HCT116 (cell line): ENCODE data around the gene NCKAP5. TPM values are rescaled to one million over a fixed set of nuclear protein-coding genes. Genes with fewer than 3 reads are reported as not detected.

Experiments
- ATAC-seq: fragments of 200-7000 bp; cut with Tn5 transposase; 2 replicates; pipeline ENCODE4 v1.9.1; 2020; ENCODE audit warnings: mild to moderate bottlenecking, moderate library complexity
- BruUV-seq: library from RNA; stranded (reverse); fragments of 400-500 nt; replicated peaks from 2 replicates; lab custom pipeline; 2021; lab: Mats Ljungman, UMichigan
- CTCF ChIA-PET: fragments of 300-600 bp; sonication (Branson Sonifier 250); formaldehyde crosslinking; loops from one replicate; lab custom pipeline; 2021; ENCODE audit warnings: antibody characterized with exemption; lab: Charles Lee
- POLR2A ChIA-PET: fragments of 300-600, 350-600 bp; sonication (Branson Sonifier 250); formaldehyde crosslinking; loops from one replicate; lab custom pipeline; 2021; ENCODE audit warnings: antibody characterized with exemption; lab: Charles Lee
- RAD21 ChIA-PET, 2 experiments: fragments of 300-600 bp; sonication (Branson Sonifier 250); formaldehyde crosslinking; loops; one replicate each; lab custom pipeline; 2023; ENCODE audit warnings: low total read pairs in 2 of 2; ENCODE audit not compliant: uncharacterized antibody in 2 of 2, unreplicated experiment in 2 of 2, low non-redundant PET in 1 of 2; lab: Charles Lee
- DNase-seq: peaks from one replicate; pipeline ENCODE4 v3.0.0-alpha.2; 2010; ENCODE audit warnings: low read depth, low spot score
- H2AFZ ChIP-seq: fragments of 200-600 bp; shearing (Covaris generic), sonication (generic); 2 replicates; pipeline ENCODE4 v1.6.1; 2017; ENCODE audit warnings: low read depth, mixed run types, mixed read lengths, antibody characterized with exemption, low read length; ENCODE audit not compliant: poor library complexity, severe bottlenecking
- H3K27ac ChIP-seq: 2 replicates; pipeline ENCODE4 v1.5.1; 2012; ENCODE audit warnings: low read depth, low read length
- H3K27me3 ChIP-seq: fragments of 200-600 bp; sonication (generic); 2 replicates; pipeline ENCODE4 v1.6.1; 2016; ENCODE audit warnings: mixed run types, low read length, mixed read lengths; ENCODE audit not compliant: insufficient read depth
- H3K36me3 ChIP-seq, 2 experiments: fragments of 200-500 bp in 1 of 2; fragments of 200-600 bp in 1 of 2; sonication (Bioruptor generic) in 1 of 2; sonication (generic) in 1 of 2; 2 replicates each; pipeline versions ENCODE4 v1.5.1 to v1.6.1; 2014 to 2016; ENCODE audit warnings: low read length in 2 of 2, inconsistent platforms in 1 of 2, mixed read lengths in 1 of 2, mixed run types in 1 of 2; ENCODE audit not compliant: insufficient read depth in 2 of 2, control insufficient read depth in 1 of 2
- H3K4me1 ChIP-seq, 2 experiments: fragments of 200-600 bp in 1 of 2; sonication (generic) in 1 of 2; 2 replicates each; pipeline versions ENCODE4 v1.5.1 to v1.6.1; 2012 to 2017; ENCODE audit warnings: low read length in 2 of 2, inconsistent platforms in 1 of 2, mild to moderate bottlenecking in 1 of 2, mixed read lengths in 1 of 2, mixed run types in 1 of 2, moderate library complexity in 1 of 2; ENCODE audit not compliant: insufficient read depth in 2 of 2, control insufficient read depth in 1 of 2
- H3K4me2 ChIP-seq: fragments of 200-600 bp; sonication (generic); 2 replicates; pipeline ENCODE4 v1.6.1; 2017; ENCODE audit warnings: mixed run types, low read length, mixed read lengths
- H3K4me3 ChIP-seq, 2 experiments: fragments of 200-600 bp in 1 of 2; sonication (generic) in 1 of 2; replicated peaks in 1 of 2; 2 replicates each; pipeline ENCODE4 v1.5.1; 2011 to 2016; ENCODE audit warnings: low read length in 2 of 2, control low read depth in 1 of 2, low read depth in 1 of 2, mild to moderate bottlenecking in 1 of 2, mixed read lengths in 1 of 2, mixed run types in 1 of 2
- H3K79me2 ChIP-seq: fragments of 200-600 bp; sonication (generic); 2 replicates; pipeline ENCODE4 v1.6.1; 2017; ENCODE audit warnings: mild to moderate bottlenecking, mixed run types, low read length, moderate library complexity, mixed read lengths; ENCODE audit not compliant: insufficient read depth
- H3K9ac ChIP-seq: fragments of 200-600 bp; sonication (generic); 2 replicates; pipeline ENCODE4 v1.6.1; 2016; ENCODE audit warnings: low read length, mixed read lengths
- H3K9me2 ChIP-seq: fragments of 200-600 bp; sonication (generic), shearing (Covaris generic); 2 replicates; pipeline ENCODE4 v1.6.1; 2017; ENCODE audit warnings: mixed run types, mild to moderate bottlenecking, moderate library complexity; ENCODE audit not compliant: insufficient read depth
- H3K9me3 ChIP-seq, 2 experiments: fragments of 200-500 bp in 1 of 2; fragments of 200-600 bp in 1 of 2; sonication (Bioruptor generic) in 1 of 2; sonication (generic) in 1 of 2; 2 replicates each; pipeline ENCODE4 v1.6.1; 2014 to 2017; ENCODE audit warnings: low read length in 2 of 2, mixed read lengths in 2 of 2, inconsistent platforms in 1 of 2, low read depth in 1 of 2, mild to moderate bottlenecking in 1 of 2, mixed run types in 1 of 2, moderate library complexity in 1 of 2; ENCODE audit not compliant: control insufficient read depth in 1 of 2, insufficient read depth in 1 of 2
- H4K20me1 ChIP-seq: fragments of 200-600 bp; sonication (generic), shearing (Covaris generic); 2 replicates; pipeline ENCODE4 v1.6.1; 2017; ENCODE audit warnings: mixed run types, mild to moderate bottlenecking, moderate library complexity; ENCODE audit not compliant: insufficient read depth
- CBX3 ChIP-seq: IDR thresholded peaks from 2 replicates; pipeline ENCODE4 v1.6.1; 2012; ENCODE audit warnings: low read depth
- CEBPB ChIP-seq: IDR thresholded peaks from 2 replicates; pipeline ENCODE4 v1.6.1; 2012; ENCODE audit warnings: low read depth
- ELF1 ChIP-seq: IDR thresholded peaks from 2 replicates; pipeline ENCODE4 v1.6.1; 2012; ENCODE audit warnings: low read depth, borderline replicate concordance
- EZH2phosphoT487 ChIP-seq: fragments of 200-600 bp; IDR thresholded peaks from 2 replicates; pipeline ENCODE4 v1.6.1; 2018; ENCODE audit warnings: antibody characterized with exemption, borderline replicate concordance
- POLR2AphosphoS5 ChIP-seq: IDR thresholded peaks from 2 replicates; pipeline ENCODE4 v1.6.1; 2011; ENCODE audit warnings: mild to moderate bottlenecking, low read depth, low read length, moderate library complexity
- REST ChIP-seq: IDR thresholded peaks from 2 replicates; pipeline ENCODE4 v1.6.1; 2012; ENCODE audit warnings: low read depth
- SRF ChIP-seq: IDR thresholded peaks from 2 replicates; pipeline ENCODE4 v1.6.1; 2012; ENCODE audit warnings: low read depth
- YY1 ChIP-seq: IDR thresholded peaks from 2 replicates; pipeline ENCODE4 v1.6.1; 2011; ENCODE audit warnings: low read length, low read depth, moderate library complexity, mild to moderate bottlenecking; ENCODE audit not compliant: insufficient replicate concordance; ENCODE audit errors: extremely low read depth
- ZNF274 ChIP-seq: fragments of 200-500 bp; sonication (Bioruptor generic); IDR thresholded peaks from 2 replicates; pipeline ENCODE4 v1.6.1; 2014; ENCODE audit warnings: mild to moderate bottlenecking, low read depth, low read length, inconsistent platforms
- intact Hi-C: fragments of 100-400 bp; cut with micrococcal nuclease; formaldehyde crosslinking; loops from 2 replicates; pipeline ENCODE4 v1.10.0; 2022
- total RNA-seq: library from RNA; stranded (reverse); gene quantifications from one replicate; pipeline ENCODE4 v1.2.1, GENCODE V29; 2021; ENCODE audit not compliant: unreplicated experiment
- TF ChIP-seq, protein P1 (sequence below), 3 experiments: fragments of 200-600 bp in 1 of 3; sonication (generic) in 1 of 3; IDR thresholded peaks in 2 of 3; conservative IDR thresholded peaks in 1 of 3; 2 replicates each; pipeline ENCODE4 v1.5.1; 2012 to 2017; ENCODE audit warnings: low read depth in 2 of 3, low read length in 2 of 3, antibody characterized with exemption in 1 of 3, borderline replicate concordance in 1 of 3, control low read depth in 1 of 3, mild to moderate bottlenecking in 1 of 3, mixed read lengths in 1 of 3, mixed run types in 1 of 3, moderate library complexity in 1 of 3; ENCODE audit not compliant: insufficient read depth in 1 of 3
- TF ChIP-seq, protein P2 (sequence below): IDR thresholded peaks from 2 replicates; pipeline ENCODE4 v1.6.1; 2012

The NCKAP5 gene
- total RNA-seq, 1 experiment from 2014 or later = 0.30 TPM

DNA sequence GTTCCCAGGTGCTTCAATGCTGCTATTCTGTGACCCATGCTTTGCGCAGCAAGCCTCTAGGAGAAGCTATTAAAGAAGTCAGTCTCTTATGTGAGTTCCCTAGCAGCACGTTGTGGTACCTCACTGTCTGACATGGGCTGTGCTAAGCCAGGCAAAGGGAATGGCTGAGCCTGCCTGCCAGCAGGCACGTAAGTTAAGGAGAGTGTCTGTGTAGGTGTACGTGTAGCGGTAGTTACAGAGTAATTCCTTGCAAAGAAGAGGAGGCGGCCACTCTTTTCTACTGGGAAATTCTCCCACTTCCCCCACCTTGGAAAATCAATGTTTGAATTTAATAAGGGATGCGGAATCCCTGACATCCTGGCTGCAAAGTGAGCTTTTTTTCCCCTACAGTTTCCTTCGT is 774.7 kb downstream of the NCKAP5 start:
- Histone ChIP-seq H3K4me1 (no peaks in the 10 kb centered on the region), H3K9me3 (no peaks in the 10 kb centered on the region), H3K79me2 (no peaks in the 10 kb centered on the region), H4K20me1 (no peaks in the 10 kb centered on the region), H3K27me3 (peaks cover 3% of the 10 kb centered on the region; the same call in 1 of the 2 replicates), H3K4me2 (no peak overlapping the region), H3K36me3 (no peaks in the 10 kb centered on the region), H3K9me2 (no peaks in the 10 kb centered on the region), H3K4me3 (no peak overlapping the region), H3K27ac (no peak overlapping the region), H3K9ac (no peak overlapping the region), H2AFZ (no peak overlapping the region)
- no TSS peak for BruUV-seq
- intact Hi-C loops = no loop called here
- ATAC-seq (no peak), DNase-seq (no peak)
- POLR2A ChIA-PET = no interaction called here
- CTCF ChIA-PET = no interaction called here
- RAD21 ChIA-PET = no interaction called here
- TF ChIP-seq ELF1 (no peak), POLR2AphosphoS5 (no peak), REST (no peak), CBX3 (no peak), EZH2phosphoT487 (no peak), YY1 (no peak), CEBPB (no peak), ZNF274 (no peak), SRF (no peak)
- TF ChIP-seq, protein P1, sequence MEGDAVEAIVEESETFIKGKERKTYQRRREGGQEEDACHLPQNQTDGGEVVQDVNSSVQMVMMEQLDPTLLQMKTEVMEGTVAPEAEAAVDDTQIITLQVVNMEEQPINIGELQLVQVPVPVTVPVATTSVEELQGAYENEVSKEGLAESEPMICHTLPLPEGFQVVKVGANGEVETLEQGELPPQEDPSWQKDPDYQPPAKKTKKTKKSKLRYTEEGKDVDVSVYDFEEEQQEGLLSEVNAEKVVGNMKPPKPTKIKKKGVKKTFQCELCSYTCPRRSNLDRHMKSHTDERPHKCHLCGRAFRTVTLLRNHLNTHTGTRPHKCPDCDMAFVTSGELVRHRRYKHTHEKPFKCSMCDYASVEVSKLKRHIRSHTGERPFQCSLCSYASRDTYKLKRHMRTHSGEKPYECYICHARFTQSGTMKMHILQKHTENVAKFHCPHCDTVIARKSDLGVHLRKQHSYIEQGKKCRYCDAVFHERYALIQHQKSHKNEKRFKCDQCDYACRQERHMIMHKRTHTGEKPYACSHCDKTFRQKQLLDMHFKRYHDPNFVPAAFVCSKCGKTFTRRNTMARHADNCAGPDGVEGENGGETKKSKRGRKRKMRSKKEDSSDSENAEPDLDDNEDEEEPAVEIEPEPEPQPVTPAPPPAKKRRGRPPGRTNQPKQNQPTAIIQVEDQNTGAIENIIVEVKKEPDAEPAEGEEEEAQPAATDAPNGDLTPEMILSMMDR (IDR thresholded peaks at IDR 0.05 in 2 of 3, conservative IDR thresholded peaks at IDR 0.05 in 1 of 3; ENCODE audit: borderline replicate concordance in 1 of 3, insufficient read depth in 1 of 3, low read depth in 2 of 3, low read length in 2 of 3) = no peak
- TF ChIP-seq, protein P2, sequence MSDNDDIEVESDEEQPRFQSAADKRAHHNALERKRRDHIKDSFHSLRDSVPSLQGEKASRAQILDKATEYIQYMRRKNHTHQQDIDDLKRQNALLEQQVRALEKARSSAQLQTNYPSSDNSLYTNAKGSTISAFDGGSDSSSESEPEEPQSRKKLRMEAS = no peak
- TF ChIP-seq, all 23 proteins: peak for 0
